DND-41 (cell line): ENCODE measurements around the gene SERINC3.
"Not testable (repeated sequence)": the region's sequence is repeated elsewhere in the genome, so short reads cannot be mapped to it uniquely, and the experiment has no call there.

Experiments
- ATAC-seq: fragments of 200-7000 bp; cut with Tn5 transposase; 3 replicates; pipeline ENCODE4 v1.9.1; 2021; ENCODE audit warnings: low read depth; ENCODE audit not compliant: insufficient read depth
- DNase-seq: peaks from one replicate; pipeline ENCODE4 v3.0.0-alpha.2; 2020
- H2AFZ ChIP-seq: 2 replicates; pipeline ENCODE4 v1.6.0; 2012; ENCODE audit warnings: low read depth, low read length
- H3K27ac ChIP-seq: 2 replicates; pipeline ENCODE4 v1.5.1; 2012; ENCODE audit warnings: low read length, inconsistent platforms
- H3K27me3 ChIP-seq: fragments of 200-600 bp; sonication (generic); 2 replicates; pipeline ENCODE4 v1.6.0; 2012; ENCODE audit warnings: low read length, mild to moderate bottlenecking, inconsistent platforms; ENCODE audit not compliant: insufficient read depth, poor library complexity
- H3K36me3 ChIP-seq: 2 replicates; pipeline ENCODE4 v1.5.1; 2012; ENCODE audit warnings: low read length, inconsistent platforms; ENCODE audit not compliant: insufficient read depth
- H3K4me1 ChIP-seq: 2 replicates; pipeline ENCODE4 v1.5.1; 2012; ENCODE audit warnings: mild to moderate bottlenecking, low read length; ENCODE audit not compliant: insufficient read depth
- H3K4me2 ChIP-seq: 2 replicates; pipeline ENCODE4 v1.6.0; 2012; ENCODE audit warnings: mild to moderate bottlenecking, moderate library complexity, low read length, inconsistent platforms; ENCODE audit not compliant: insufficient read depth
- H3K4me3 ChIP-seq, 2 experiments: fragments of 200-600 bp in 1 of 2; shearing (Covaris generic) in 1 of 2; 2 replicates each; pipeline ENCODE4 v1.5.1; 2012 to 2016; ENCODE audit warnings: inconsistent platforms in 2 of 2, low read length in 2 of 2, mild to moderate bottlenecking in 2 of 2, low read depth in 1 of 2, moderate library complexity in 1 of 2
- H3K79me2 ChIP-seq: 2 replicates; pipeline ENCODE4 v1.6.0; 2012; ENCODE audit warnings: low read length, inconsistent platforms; ENCODE audit not compliant: insufficient read depth
- H3K9ac ChIP-seq: 2 replicates; pipeline ENCODE4 v1.6.0; 2012; ENCODE audit warnings: low read depth, mild to moderate bottlenecking, inconsistent platforms, low read length, moderate library complexity
- H3K9me3 ChIP-seq: 2 replicates; pipeline ENCODE4 v1.5.1; 2012; ENCODE audit warnings: low read length, moderate library complexity, mild to moderate bottlenecking, inconsistent platforms; ENCODE audit not compliant: insufficient read depth, severe bottlenecking
- H4K20me1 ChIP-seq: 2 replicates; pipeline ENCODE4 v1.6.0; 2012; ENCODE audit warnings: low read length; ENCODE audit not compliant: insufficient read depth
- EZH2 ChIP-seq: IDR thresholded peaks from 3 replicates; pipeline ENCODE4 v1.6.1; 2012; ENCODE audit warnings: borderline replicate concordance, low read depth, mild to moderate bottlenecking, moderate library complexity, low read length, inconsistent platforms; ENCODE audit not compliant: severe bottlenecking
- TF ChIP-seq, protein P1 (sequence below): IDR thresholded peaks from 2 replicates; pipeline ENCODE4 v1.5.1; 2012; ENCODE audit warnings: borderline replicate concordance, low read length, moderate library complexity, mild to moderate bottlenecking; ENCODE audit not compliant: poor library complexity, severe bottlenecking; ENCODE audit errors: extremely low read depth

Gene SERINC3

GRCh38 chr20:44475694-44476560 lies 45.9 kb downstream of the SERINC3 start, which contains the start of gene TTPAL:
Gene TTPAL, plus strand, starts transcription at chr20:44475874. Its CDS starts 4,126 bp downstream, at chr20:44480000.
- peaks cover 15% of the 10 kb centered on the region for H3K79me2 ChIP-seq
- no peaks in the 10 kb centered on the region for H3K9me3 ChIP-seq
- TF ChIP-seq, protein P1, sequence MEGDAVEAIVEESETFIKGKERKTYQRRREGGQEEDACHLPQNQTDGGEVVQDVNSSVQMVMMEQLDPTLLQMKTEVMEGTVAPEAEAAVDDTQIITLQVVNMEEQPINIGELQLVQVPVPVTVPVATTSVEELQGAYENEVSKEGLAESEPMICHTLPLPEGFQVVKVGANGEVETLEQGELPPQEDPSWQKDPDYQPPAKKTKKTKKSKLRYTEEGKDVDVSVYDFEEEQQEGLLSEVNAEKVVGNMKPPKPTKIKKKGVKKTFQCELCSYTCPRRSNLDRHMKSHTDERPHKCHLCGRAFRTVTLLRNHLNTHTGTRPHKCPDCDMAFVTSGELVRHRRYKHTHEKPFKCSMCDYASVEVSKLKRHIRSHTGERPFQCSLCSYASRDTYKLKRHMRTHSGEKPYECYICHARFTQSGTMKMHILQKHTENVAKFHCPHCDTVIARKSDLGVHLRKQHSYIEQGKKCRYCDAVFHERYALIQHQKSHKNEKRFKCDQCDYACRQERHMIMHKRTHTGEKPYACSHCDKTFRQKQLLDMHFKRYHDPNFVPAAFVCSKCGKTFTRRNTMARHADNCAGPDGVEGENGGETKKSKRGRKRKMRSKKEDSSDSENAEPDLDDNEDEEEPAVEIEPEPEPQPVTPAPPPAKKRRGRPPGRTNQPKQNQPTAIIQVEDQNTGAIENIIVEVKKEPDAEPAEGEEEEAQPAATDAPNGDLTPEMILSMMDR, result peak; percentile 53
- no peak for TF ChIP-seq EZH2
- H3K27ac ChIP-seq, result peak within 1 kb of the TSS; percentile 79
- H3K4me3 ChIP-seq, result peak within 1 kb of the TSS; percentile 61 to 74
- ATAC-seq (peak; percentile 94), DNase-seq (peak; percentile 90)
- H3K9ac ChIP-seq, result peak within 1 kb of the TSS; percentile 65
- peaks cover 13% of the 10 kb centered on the region for H3K36me3 ChIP-seq
- H3K4me2 ChIP-seq, result peak within 1 kb of the TSS; percentile 83
- H3K27me3 ChIP-seq, result no peaks in the 10 kb centered on the region
- H2AFZ ChIP-seq, result peak within 1 kb of the TSS; percentile 92
- H3K4me1 ChIP-seq, result peaks cover 22% of the 10 kb centered on the region
- H4K20me1 ChIP-seq, result no peaks in the 10 kb centered on the region

DNA sequence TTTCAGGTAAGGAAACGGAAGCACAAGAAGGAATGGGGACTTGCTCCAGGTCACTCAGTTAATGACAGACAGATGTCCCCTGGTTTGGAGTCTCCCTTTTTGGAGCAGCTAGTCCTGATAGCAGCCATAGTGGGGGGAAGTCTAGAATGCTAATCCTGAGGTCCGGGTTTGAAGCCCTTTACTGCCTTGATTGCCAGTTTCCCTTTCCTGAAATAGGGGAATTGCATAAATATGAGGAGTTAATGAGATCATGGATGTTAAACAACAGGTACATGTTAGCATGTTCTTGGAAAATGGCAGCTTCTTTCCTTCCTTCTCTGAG lies 46.5 kb downstream of the SERINC3 start:
- DNase-seq (no peak), ATAC-seq (no peak)
- no peaks in the 10 kb centered on the region for H3K9me3 ChIP-seq
- peaks cover 15% of the 10 kb centered on the region for H3K79me2 ChIP-seq
- peaks cover 7% of the 10 kb centered on the region for H3K36me3 ChIP-seq
- H3K4me1 ChIP-seq, result peaks cover 22% of the 10 kb centered on the region
- H3K4me2 ChIP-seq, result peak overlapping the region; percentile 83
- H3K4me3 ChIP-seq, result peak overlapping the region; percentile 61 to 74; a peak in 3 of 4 replicates
- H3K27me3 ChIP-seq, result no peaks in the 10 kb centered on the region
- TF ChIP-seq EZH2, result no peak
- TF ChIP-seq, protein P1, result no peak
- peak overlapping the region; percentile 92 for H2AFZ ChIP-seq
- H4K20me1 ChIP-seq, result no peaks in the 10 kb centered on the region
- peak overlapping the region; percentile 65 for H3K9ac ChIP-seq
- H3K27ac ChIP-seq, result peak overlapping the region; percentile 79

- not testable (repeated sequence) for H3K4me3 ChIP-seq, H3K9ac ChIP-seq, H3K27me3 ChIP-seq, DNase-seq, H2AFZ ChIP-seq, H3K9me3 ChIP-seq, H3K27ac ChIP-seq, H4K20me1 ChIP-seq, H3K4me2 ChIP-seq, ATAC-seq, H3K36me3 ChIP-seq
- H3K4me1 ChIP-seq, result peaks cover 22% of the 10 kb centered on the region
- H3K79me2 ChIP-seq, result peaks cover 15% of the 10 kb centered on the region
These were observed 49.6 kb downstream of the SERINC3 start for GRCh38 chr20:44472283-44472682.

GRCh38 chr20:44471481-44471882 lies 50.4 kb downstream of the SERINC3 start:
- Histone ChIP-seq H3K4me1 (peaks cover 14% of the 10 kb centered on the region), H3K4me2 (no peak overlapping the region), H3K79me2 (peaks cover 7% of the 10 kb centered on the region), H3K4me3 (no peak overlapping the region), H2AFZ (no peak overlapping the region), H3K27ac (no peak overlapping the region), H3K27me3 (no peaks in the 10 kb centered on the region), H3K9me3 (no peaks in the 10 kb centered on the region), H4K20me1 (no peaks in the 10 kb centered on the region), H3K36me3 (no peaks in the 10 kb centered on the region), H3K9ac (no peak overlapping the region)
- TF ChIP-seq, protein P1, result peak; percentile 43
- no peak for TF ChIP-seq EZH2
- DNase-seq (no peak), ATAC-seq (no peak)
